C4-2B (cell line): ENCODE measurements around the gene RNH1.
"Not testable (repeated sequence)": the region's sequence is repeated elsewhere in the genome, so short reads cannot be mapped to it uniquely, and the experiment has no call there.

Source experiments
- H3K27ac ChIP-seq: fragments of 450-650 bp; 2 replicates; pipeline ENCODE4 v1.5.1; 2017
- ZFX ChIP-seq: fragments of 450-650 bp; IDR thresholded peaks from 2 replicates; pipeline ENCODE4 v1.6.1; 2017
- TF ChIP-seq, protein P1 (sequence below): fragments of 450-650 bp; conservative IDR thresholded peaks from 2 replicates; pipeline ENCODE4 v1.5.1; 2017; ENCODE audit warnings: mild to moderate bottlenecking

The RNH1 gene

DNA sequence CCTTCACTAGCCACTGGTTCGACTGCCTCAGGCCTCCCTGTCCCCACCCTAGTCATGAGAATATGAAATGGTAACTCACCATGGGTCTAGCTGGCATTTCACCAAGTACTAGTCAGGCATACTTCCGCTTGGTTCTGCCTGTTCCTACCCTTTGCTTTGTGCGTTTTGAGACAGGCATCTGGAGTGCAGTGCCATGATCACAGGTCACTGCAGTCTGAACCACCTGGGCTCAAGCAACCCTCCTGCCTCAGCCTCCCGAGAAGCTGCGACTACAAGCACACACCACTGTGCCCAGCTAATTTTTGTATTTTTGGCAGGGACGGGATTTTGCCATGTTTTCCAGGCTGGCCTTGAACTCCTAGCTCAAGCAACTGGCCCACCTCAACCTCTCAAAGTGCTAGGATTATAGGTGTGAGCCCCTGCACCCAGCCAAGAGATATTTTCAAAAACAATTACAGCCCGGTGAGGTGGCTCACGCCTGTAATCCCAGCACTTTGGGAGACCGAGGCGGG, 14.2 kb upstream of the RNH1 start:
- TF ChIP-seq, protein P1, sequence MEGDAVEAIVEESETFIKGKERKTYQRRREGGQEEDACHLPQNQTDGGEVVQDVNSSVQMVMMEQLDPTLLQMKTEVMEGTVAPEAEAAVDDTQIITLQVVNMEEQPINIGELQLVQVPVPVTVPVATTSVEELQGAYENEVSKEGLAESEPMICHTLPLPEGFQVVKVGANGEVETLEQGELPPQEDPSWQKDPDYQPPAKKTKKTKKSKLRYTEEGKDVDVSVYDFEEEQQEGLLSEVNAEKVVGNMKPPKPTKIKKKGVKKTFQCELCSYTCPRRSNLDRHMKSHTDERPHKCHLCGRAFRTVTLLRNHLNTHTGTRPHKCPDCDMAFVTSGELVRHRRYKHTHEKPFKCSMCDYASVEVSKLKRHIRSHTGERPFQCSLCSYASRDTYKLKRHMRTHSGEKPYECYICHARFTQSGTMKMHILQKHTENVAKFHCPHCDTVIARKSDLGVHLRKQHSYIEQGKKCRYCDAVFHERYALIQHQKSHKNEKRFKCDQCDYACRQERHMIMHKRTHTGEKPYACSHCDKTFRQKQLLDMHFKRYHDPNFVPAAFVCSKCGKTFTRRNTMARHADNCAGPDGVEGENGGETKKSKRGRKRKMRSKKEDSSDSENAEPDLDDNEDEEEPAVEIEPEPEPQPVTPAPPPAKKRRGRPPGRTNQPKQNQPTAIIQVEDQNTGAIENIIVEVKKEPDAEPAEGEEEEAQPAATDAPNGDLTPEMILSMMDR = no peak
- no peak for TF ChIP-seq ZFX
- H3K27ac ChIP-seq = no peak overlapping the region

DNA sequence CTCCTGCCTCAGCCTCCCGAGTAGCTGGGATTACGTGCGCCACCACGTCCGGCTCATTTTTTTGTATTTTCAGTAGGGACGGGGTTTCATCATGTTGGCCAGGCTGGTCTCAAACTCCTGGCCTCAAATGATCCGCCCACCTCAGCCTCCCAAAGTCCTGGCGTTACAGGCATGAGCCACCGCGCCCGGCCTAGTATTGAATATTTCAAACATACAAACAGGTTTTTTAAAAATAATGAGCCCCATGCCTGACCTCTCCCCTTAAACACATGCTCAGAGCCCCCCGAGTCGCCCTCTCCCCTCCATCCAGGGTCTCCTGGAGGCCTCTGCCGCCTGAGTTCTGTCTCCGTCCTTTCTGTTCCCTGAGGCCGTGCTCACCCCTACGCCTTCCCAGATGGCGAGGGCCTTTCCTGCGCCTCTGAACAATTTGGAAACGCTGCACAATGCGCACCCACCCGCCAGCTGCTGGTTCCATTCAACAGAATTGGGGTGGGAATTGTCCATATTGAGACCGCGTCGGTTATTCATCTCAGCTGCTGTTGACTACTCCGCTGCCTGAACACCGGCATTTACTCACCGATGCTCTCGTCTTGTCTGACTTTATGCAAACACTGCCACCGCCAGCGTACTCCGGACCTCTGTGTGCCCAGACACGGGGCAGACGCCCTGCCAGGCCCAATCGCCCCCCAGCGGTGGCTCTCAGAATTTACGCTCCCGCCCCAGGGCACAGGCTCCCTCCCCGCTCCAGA, 13.6 kb upstream of the RNH1 start:
- TF ChIP-seq ZFX = no peak
- TF ChIP-seq, protein P1 = no peak; the same call in 1 of the 2 replicates
- H3K27ac ChIP-seq = no peak overlapping the region

DNA sequence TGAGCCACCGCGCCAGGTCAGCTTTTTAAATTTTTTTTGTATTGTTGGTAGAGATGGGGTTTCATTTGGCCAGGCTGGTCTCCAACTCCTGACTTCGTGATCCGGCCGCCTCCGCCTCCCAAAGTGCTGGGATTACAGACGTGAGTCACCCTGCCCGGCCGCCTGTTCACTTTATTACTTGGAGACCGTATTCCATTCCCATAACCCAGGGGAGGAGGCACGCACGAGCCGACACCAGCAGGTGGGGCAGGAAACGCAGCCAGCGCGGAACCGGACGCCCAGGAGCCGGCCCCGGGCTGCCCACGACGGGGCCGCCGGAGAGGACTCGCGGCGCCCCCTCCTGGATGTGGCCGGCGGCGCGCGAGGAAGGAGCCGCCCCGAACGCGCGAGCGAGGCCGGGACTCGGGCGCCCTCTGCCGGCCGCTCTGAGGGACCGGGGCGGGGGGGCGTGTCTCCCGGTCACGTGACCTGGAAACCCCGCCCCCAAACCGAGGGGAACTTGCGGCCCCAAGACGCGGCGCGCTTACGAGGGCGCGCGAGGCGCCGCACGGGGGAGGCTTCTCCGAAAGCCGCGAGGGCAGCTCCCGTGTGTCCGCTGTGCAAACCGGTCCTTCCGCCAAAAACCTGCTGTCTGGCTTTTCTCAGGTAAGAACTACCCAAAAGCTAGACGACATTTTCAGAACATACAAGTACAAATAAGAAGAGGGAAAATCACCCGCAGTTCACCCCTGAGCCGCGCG, 11.6 kb upstream of the RNH1 start:
- no peak for TF ChIP-seq ZFX
- TF ChIP-seq, protein P1 = peak; percentile 99
- no peak overlapping the region; the same call in 1 of the 2 replicates for H3K27ac ChIP-seq

DNA sequence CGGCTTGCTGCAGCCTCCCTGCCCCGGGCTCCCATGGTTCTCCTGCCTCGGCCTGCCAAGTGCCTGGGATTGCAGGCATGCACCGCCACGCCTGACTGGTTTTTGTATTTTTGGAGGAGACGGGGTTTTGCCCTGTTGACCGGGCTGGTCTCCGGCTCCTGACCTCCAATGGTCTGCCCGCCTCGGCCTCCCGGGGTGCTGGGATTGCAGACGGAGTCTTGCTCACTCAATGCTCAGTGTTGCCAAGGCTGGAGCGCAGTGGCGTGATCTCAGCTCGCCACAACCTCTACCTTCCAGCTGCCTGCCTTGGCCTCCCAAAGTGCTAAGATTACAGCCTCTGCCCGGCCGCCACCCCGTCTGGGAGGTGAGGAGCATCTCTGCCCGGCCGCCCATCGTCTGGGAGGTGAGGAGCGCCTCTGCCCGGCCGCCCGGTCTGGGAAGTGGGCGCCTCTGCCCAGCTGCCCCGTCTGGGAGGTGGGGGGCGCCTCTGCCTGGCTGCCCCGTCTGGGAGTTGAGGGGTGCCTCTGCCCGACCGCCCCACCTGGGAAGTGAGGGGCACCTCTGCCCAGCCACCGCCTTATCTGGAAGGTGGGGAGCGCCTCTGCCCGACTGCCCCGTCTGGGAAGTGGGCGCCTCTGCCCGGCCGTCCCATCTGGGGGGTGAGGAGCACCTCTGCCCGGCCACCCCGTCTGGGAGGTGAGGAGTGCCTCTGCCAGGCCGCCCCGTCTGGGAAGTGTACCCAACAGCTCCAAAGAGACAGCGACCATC, 10.1 kb upstream of the RNH1 start:
- not testable (repeated sequence) for H3K27ac ChIP-seq

DNA sequence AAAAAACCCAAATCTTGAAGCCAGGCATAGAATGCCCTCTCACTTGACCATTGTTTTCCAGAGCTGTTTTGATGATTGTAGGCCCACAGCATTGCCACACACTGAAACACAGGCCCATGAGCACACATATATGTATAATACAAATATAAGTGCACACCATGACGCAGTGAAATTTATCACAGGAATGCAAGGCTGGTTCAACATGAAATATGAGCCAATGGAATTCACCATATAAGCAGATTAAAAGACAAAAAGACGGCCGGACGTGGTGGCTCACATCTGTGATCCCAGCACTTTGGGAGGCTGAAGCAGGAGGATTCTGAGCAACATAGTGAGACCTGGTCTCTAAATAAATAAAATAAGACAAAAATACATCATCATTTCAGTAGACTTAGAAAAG, 9.4 kb upstream of the RNH1 start:
- TF ChIP-seq, protein P1 = no peak
- TF ChIP-seq ZFX = no peak
- no peak overlapping the region for H3K27ac ChIP-seq

DNA sequence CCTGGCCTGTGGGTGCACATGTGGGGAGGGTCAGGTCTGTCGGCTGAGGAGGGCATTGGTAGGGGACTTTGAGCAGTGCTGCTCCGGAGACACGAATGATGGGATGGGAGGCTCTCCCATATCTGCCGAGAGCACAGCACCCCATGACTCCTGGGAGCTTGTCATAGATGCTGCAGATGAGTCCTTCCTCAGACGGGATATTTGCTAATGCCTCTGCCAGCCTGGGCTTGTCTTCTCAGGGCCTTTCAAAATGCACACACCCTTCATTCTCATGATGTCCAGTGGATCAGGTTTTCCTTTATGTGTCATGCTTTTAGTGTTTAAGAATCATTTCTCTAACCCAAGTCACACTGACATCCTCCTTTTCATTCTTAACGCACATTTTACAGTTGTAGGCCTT, 8.1 kb upstream of the RNH1 start:
- TF ChIP-seq, protein P1 = no peak
- TF ChIP-seq ZFX = no peak
- H3K27ac ChIP-seq = no peak overlapping the region

DNA sequence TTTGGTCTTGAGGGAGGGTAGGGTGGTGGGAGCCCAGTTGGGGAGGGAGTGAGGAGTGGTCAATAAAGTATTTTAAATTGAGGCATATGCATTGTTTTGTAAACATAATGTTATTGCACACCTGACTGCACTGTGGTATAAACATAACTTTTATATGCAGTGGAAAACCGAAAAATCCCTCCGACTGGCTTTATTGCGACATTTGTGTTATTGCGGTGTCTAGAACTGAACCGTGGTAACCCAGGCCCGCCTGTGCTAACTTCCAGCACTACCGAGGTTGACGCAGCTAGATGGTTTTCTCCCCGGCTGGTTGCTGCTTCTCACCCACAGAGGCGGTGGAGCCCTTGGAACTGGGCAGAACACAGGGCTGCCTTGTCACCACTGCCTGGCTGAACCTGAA, 7.6 kb upstream of the RNH1 start:
- TF ChIP-seq, protein P1 = no peak
- no peak for TF ChIP-seq ZFX
- no peak overlapping the region for H3K27ac ChIP-seq
